Activated naive CD4-positive, alpha-beta T cell treated with anti-CD3 and anti-CD28 coated beads for 36 hours (primary cell): ENCODE data around the gene DCLRE1A. TPM values are rescaled to one million over a fixed set of nuclear protein-coding genes. Genes with fewer than 3 reads are reported as not detected.
"Not testable (repeated sequence)": the region's sequence is repeated elsewhere in the genome, so short reads cannot be mapped to it uniquely, and the experiment has no call there.

Source experiments
- CTCF ChIA-PET: fragments of 350-600 bp; sonication (Branson Sonifier 250); formaldehyde crosslinking; loops from one replicate; lab custom pipeline; 2021; ENCODE audit warnings: antibody characterized with exemption; lab: Charles Lee
- DNase-seq: peaks from one replicate; pipeline ENCODE4 v3.0.0-alpha.2; 2020
- H3K27ac Mint-ChIP-seq: one replicate; pipeline ENCODE4 v1.8.0; 2021; ENCODE audit warnings: mild to moderate bottlenecking, mixed read lengths
- H3K27me3 Mint-ChIP-seq: one replicate; pipeline ENCODE4 v1.8.0; 2021; ENCODE audit warnings: low read depth, mixed read lengths
- H3K36me3 Mint-ChIP-seq: one replicate; pipeline ENCODE4 v1.8.0; 2021; ENCODE audit warnings: low read depth, mixed read lengths
- H3K4me1 Mint-ChIP-seq: one replicate; pipeline ENCODE4 v1.8.0; 2021; ENCODE audit warnings: low read depth, mixed read lengths
- H3K4me3 Mint-ChIP-seq: one replicate; pipeline ENCODE4 v1.8.0; 2021; ENCODE audit warnings: mild to moderate bottlenecking, moderate library complexity, mixed read lengths
- H3K9me3 Mint-ChIP-seq: one replicate; pipeline ENCODE4 v1.8.0; 2021; ENCODE audit warnings: mixed read lengths
- intact Hi-C: fragments of 100-400 bp; cut with micrococcal nuclease; formaldehyde crosslinking; loops from one replicate; pipeline ENCODE4 v1.15.1; 2023
- total RNA-seq, 2 experiments: library from RNA; stranded (reverse); gene quantifications; one replicate each; pipeline ENCODE4 v1.2.3, GENCODE V29; 2021

DCLRE1A gene
- total RNA-seq, 2 experiments from 2014 or later: 8.1 to 8.7 TPM

- peaks cover 34% of the 10 kb centered on the region for H3K4me1 Mint-ChIP-seq
- H3K27me3 Mint-ChIP-seq: no peaks in the 10 kb centered on the region
- peak overlapping the region; percentile 95 for H3K4me3 Mint-ChIP-seq
- H3K27ac Mint-ChIP-seq: peak overlapping the region; percentile 98
- H3K9me3 Mint-ChIP-seq: no peaks in the 10 kb centered on the region
- DNase-seq: peak; percentile 54
- CTCF ChIA-PET: no interaction called here
- intact Hi-C loops: loop anchor here (1.0 to 10.0 kb wide), 10 partner anchors 58 to 967 kb away; partner anchors contain the start of genes CCDC186 and FHIP2A
- peaks cover 13% of the 10 kb centered on the region for H3K36me3 Mint-ChIP-seq
Measured at GRCh38 chr10:113854761-113855588, 1.1 kb upstream of the DCLRE1A start.

GRCh38 chr10:113853578-113854012, 287 bp downstream of the DCLRE1A start:
- Mint-ChIP-seq H3K9me3 (no peaks in the 10 kb centered on the region), H3K27ac (peak overlapping the region; percentile 98), H3K4me3 (peak overlapping the region; percentile 95), H3K36me3 (peaks cover 15% of the 10 kb centered on the region), H3K4me1 (peaks cover 35% of the 10 kb centered on the region), H3K27me3 (no peaks in the 10 kb centered on the region)
- CTCF ChIA-PET: interaction anchor here (0.6 kb wide), 2 partner anchors 36 to 554 kb away, joined by 3 read pairs; no protein-coding TSS in a partner anchor
- intact Hi-C loops: loop anchor here (1.0 to 10.0 kb wide), 10 partner anchors 56 to 969 kb away; partner anchors contain the start of genes CCDC186 and FHIP2A
- DNase-seq: no peak

GRCh38 chr10:113849946-113850345, 3.9 kb downstream of the DCLRE1A start:
- no peak overlapping the region for H3K27ac Mint-ChIP-seq

GRCh38 chr10:113849140-113849803, 4.6 kb downstream of the DCLRE1A start:
- Mint-ChIP-seq H3K4me1 (peaks cover 22% of the 10 kb centered on the region), H3K4me3 (no peak overlapping the region), H3K9me3 (no peaks in the 10 kb centered on the region), H3K27ac (no peak overlapping the region), H3K27me3 (no peaks in the 10 kb centered on the region), H3K36me3 (peaks cover 29% of the 10 kb centered on the region)
- DNase-seq: no peak
- CTCF ChIA-PET: interaction anchor here (0.6 to 0.9 kb wide), 3 partner anchors 48 to 263 kb away, joined by 3 read pairs; no protein-coding TSS in a partner anchor
- intact Hi-C loops: no loop called here

More at GRCh38 chr10:113849946-113850345, 3.9 kb downstream of the DCLRE1A start:
- no peak overlapping the region for H3K4me3 Mint-ChIP-seq
- peaks cover 24% of the 10 kb centered on the region for H3K36me3 Mint-ChIP-seq
- H3K9me3 Mint-ChIP-seq: no peaks in the 10 kb centered on the region
- H3K27me3 Mint-ChIP-seq: no peaks in the 10 kb centered on the region
- intact Hi-C loops: loop anchor here (5.0 to 10.0 kb wide), 6 partner anchors 53 to 972 kb away; partner anchors contain the start of gene FHIP2A
- CTCF ChIA-PET: interaction anchor here (0.7 to 0.9 kb wide), 2 partner anchors 48 to 252 kb away, joined by 3 read pairs; no protein-coding TSS in a partner anchor
- H3K4me1 Mint-ChIP-seq: peaks cover 22% of the 10 kb centered on the region
- DNase-seq: no peak

- CTCF ChIA-PET: no interaction called here
- DNase-seq: no peak
- Mint-ChIP-seq H3K27me3 (no peaks in the 10 kb centered on the region), H3K4me1 (peaks cover 15% of the 10 kb centered on the region), H3K36me3 (peaks cover 32% of the 10 kb centered on the region), H3K9me3 (no peaks in the 10 kb centered on the region), H3K4me3 (no peak overlapping the region), H3K27ac (peak overlapping the region; percentile 14)
- intact Hi-C loops: no loop called here
Measured at GRCh38 chr10:113846036-113846435, 7.8 kb downstream of the DCLRE1A start.

- H3K4me1 Mint-ChIP-seq: peaks cover 9% of the 10 kb centered on the region
- CTCF ChIA-PET: interaction anchor here (1.5 kb wide), 1 partner anchor 45 kb away, joined by 4 read pairs; no protein-coding TSS in a partner anchor
- no peak overlapping the region for H3K4me3 Mint-ChIP-seq
- H3K36me3 Mint-ChIP-seq: peaks cover 31% of the 10 kb centered on the region
- intact Hi-C loops: no loop called here
- DNase-seq: no peak
- H3K27ac Mint-ChIP-seq: no peak overlapping the region
- H3K27me3 Mint-ChIP-seq: no peaks in the 10 kb centered on the region
- H3K9me3 Mint-ChIP-seq: no peaks in the 10 kb centered on the region
Measured at GRCh38 chr10:113843972-113844485, 9.9 kb downstream of the DCLRE1A start.

GRCh38 chr10:113842171-113842570, 11.7 kb downstream of the DCLRE1A start:
- intact Hi-C loops: no loop called here
- Mint-ChIP-seq H3K27ac (no peak overlapping the region), H3K9me3 (no peaks in the 10 kb centered on the region), H3K4me3 (no peak overlapping the region), H3K27me3 (no peaks in the 10 kb centered on the region), H3K4me1 (peaks cover 7% of the 10 kb centered on the region), H3K36me3 (peaks cover 28% of the 10 kb centered on the region)
- CTCF ChIA-PET: no interaction called here
- DNase-seq: no peak

GRCh38 chr10:113828567-113828966, 25.3 kb downstream of the DCLRE1A start:
- H3K36me3 Mint-ChIP-seq, intact Hi-C loops, H3K27ac Mint-ChIP-seq, CTCF ChIA-PET, H3K9me3 Mint-ChIP-seq, H3K4me1 Mint-ChIP-seq, H3K4me3 Mint-ChIP-seq, DNase-seq, H3K27me3 Mint-ChIP-seq: not testable (repeated sequence)

GRCh38 chr10:113825791-113826190, 28.1 kb downstream of the DCLRE1A start:
- Mint-ChIP-seq H3K4me1 (no peaks in the 10 kb centered on the region), H3K27me3 (peaks cover 4% of the 10 kb centered on the region), H3K9me3 (no peaks in the 10 kb centered on the region), H3K36me3 (no peaks in the 10 kb centered on the region), H3K4me3 (no peak overlapping the region), H3K27ac (no peak overlapping the region)
- intact Hi-C loops: no loop called here
- CTCF ChIA-PET: no interaction called here
- DNase-seq: no peak

GRCh38 chr10:113823389-113823788, 30.5 kb downstream of the DCLRE1A start:
- H3K36me3 Mint-ChIP-seq: no peaks in the 10 kb centered on the region
- no peak for DNase-seq
- no peaks in the 10 kb centered on the region for H3K4me1 Mint-ChIP-seq
- CTCF ChIA-PET: no interaction called here
- no peaks in the 10 kb centered on the region for H3K9me3 Mint-ChIP-seq
- intact Hi-C loops: no loop called here
- no peak overlapping the region for H3K4me3 Mint-ChIP-seq
- no peak overlapping the region for H3K27ac Mint-ChIP-seq
- peaks cover 4% of the 10 kb centered on the region for H3K27me3 Mint-ChIP-seq

- no peak for DNase-seq
- CTCF ChIA-PET: no interaction called here
- H3K27ac Mint-ChIP-seq: no peak overlapping the region
- intact Hi-C loops: no loop called here
- H3K4me1 Mint-ChIP-seq: no peaks in the 10 kb centered on the region
- H3K27me3 Mint-ChIP-seq: peaks cover 4% of the 10 kb centered on the region
- no peaks in the 10 kb centered on the region for H3K36me3 Mint-ChIP-seq
- no peaks in the 10 kb centered on the region for H3K9me3 Mint-ChIP-seq
- H3K4me3 Mint-ChIP-seq: no peak overlapping the region
Measured at GRCh38 chr10:113822174-113822573, 31.7 kb downstream of the DCLRE1A start.

GRCh38 chr10:113821306-113821705, 32.6 kb downstream of the DCLRE1A start:
- intact Hi-C loops, H3K36me3 Mint-ChIP-seq, CTCF ChIA-PET, H3K4me3 Mint-ChIP-seq, H3K4me1 Mint-ChIP-seq, DNase-seq, H3K27ac Mint-ChIP-seq, H3K9me3 Mint-ChIP-seq, H3K27me3 Mint-ChIP-seq: not testable (repeated sequence)
